GM19467 (cell line): Measurements from ENCODE around the gene CD81.
A peak's percentile ranks its signal among the peaks of the same experiment; 100 is the strongest.

Experiments
- ATAC-seq: cut with Tn5 transposase; IDR thresholded peaks from one replicate; pipeline ENCODE4 v1.9.1; 2021; ENCODE audit warnings: mild to moderate bottlenecking, moderate library complexity; ENCODE audit not compliant: unreplicated experiment

The CD81 gene

GRCh38 chr11:2388431-2389376, 11.6 kb downstream of the CD81 start:
- no peak for ATAC-seq

DNA sequence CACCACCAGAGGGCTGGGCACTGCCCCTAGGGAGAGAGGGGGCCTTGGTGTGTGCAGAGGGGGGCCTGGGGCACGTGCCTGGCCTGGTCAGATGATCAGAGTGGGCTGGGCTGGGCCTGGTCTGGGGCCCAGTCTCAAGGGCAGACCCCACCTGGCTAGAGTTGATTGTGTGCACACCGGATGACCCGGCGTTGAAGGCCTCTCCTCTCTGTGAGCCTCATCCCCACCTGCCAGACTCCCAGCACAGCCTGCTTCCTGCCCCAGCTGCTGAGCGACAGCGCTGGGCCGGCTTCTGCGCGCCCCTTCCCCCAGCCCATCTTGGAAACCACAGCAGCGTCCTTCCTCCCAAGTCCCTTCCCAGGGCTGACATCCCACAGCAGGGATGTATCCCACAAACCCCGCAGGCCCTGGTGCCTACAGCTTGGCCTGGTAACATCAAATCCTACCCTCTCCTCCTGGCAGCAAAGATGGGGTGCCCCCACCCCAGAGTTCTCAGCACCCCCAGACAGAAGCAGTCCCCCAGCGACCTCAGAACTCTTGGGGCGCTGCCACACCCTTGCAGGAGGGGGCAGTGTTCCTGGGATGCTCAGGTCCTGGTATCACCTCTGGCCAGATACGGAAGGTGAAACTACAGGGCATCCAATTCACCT, 12.4 kb downstream of the CD81 start:
- no peak for ATAC-seq

DNA sequence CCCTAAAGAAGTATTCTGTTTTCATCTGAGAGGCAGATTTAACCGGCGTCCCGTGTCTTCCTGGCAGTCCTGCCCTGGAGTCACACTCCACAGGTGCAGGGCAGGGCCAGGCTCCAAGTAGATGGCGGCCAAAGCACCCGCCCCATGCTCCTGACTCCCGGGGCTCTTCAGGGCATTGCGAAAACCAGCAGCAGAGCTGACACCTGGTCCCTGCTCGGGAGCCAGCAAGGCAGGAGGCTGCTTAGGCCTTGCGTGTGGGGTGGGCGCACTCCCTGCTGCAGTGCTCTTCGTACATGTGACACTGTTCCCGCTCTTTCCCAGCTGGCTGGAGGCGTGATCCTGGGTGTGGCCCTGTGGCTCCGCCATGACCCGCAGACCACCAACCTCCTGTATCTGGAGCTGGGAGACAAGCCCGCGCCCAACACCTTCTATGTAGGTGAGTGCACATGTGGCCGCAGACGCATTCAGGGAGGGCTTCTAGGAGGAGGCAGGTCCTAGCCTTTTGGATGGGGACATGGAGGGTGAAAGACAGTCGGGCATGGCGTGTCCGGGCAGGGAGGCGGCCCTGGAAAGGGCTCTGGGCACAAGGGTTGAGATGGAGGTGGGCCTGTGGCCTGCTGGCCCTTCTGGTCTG, 13.1 kb downstream of the CD81 start:
- ATAC-seq: no peak

DNA sequence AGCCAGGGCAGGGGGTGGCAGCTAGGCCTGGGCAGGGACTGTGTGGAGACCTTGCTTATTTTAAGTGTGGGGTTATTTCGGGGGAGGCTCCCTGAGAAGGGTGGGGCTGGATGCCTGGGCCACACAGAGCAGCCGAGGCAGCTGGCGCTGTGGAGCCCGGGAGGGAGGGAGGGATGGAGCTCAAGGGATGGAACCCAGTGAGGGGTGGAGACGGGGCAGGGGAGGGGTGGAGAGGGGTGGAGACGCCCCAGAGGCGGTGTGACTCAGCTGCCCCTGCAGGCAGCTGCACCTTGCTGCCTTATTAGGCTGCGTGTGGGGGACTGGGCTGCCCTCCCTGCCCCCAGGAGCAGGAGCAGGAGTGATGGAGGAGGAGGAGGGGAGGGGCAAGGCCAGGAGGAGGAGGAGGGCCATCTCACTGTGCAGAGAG, 13.6 kb downstream of the CD81 start:
- ATAC-seq: no peak

DNA sequence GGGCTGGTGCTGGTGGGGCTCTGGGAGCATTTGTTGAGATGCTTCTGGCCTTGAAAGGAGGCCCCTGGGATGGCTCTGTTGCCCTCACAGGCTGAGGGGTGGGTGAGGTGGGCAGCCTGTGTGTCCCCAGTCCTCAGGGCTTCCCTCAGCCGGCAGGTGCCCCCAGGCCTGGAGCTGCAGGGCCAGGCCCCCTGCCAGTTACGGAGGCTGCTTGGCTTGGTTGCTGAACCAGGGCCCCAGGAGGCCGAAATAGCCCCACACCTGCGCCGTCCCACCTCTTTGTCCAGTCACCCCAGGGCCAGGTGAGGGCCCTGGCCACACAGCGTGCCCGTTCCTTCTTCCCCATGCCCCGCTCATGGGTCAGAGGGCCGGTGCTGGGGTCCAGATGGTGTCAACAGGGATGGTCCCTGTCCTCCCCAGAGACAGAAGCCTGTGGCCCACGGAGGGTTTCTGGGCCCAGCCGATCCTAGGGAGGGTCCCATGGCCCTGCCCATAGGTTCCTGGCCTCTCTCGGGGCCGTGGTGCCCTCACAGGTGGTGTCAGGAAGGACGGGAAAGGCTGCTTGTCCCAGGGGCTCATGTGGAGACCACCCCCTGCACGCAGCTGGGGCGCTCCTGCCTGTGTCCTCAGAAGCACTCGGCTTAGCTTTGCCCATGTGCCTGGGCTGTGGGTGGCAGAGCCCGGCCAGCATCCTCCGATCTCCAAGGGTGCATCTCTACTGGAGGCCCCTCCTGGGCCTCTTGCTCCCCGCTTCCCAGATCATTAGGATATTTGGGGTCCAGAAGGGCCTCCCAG, 14.3 kb downstream of the CD81 start:
- no peak for ATAC-seq

GRCh38 chr11:2392241-2392959, 15.3 kb downstream of the CD81 start:
- ATAC-seq: no peak

- ATAC-seq: no peak
Measured at GRCh38 chr11:2393111-2393868, 16.2 kb downstream of the CD81 start.

DNA sequence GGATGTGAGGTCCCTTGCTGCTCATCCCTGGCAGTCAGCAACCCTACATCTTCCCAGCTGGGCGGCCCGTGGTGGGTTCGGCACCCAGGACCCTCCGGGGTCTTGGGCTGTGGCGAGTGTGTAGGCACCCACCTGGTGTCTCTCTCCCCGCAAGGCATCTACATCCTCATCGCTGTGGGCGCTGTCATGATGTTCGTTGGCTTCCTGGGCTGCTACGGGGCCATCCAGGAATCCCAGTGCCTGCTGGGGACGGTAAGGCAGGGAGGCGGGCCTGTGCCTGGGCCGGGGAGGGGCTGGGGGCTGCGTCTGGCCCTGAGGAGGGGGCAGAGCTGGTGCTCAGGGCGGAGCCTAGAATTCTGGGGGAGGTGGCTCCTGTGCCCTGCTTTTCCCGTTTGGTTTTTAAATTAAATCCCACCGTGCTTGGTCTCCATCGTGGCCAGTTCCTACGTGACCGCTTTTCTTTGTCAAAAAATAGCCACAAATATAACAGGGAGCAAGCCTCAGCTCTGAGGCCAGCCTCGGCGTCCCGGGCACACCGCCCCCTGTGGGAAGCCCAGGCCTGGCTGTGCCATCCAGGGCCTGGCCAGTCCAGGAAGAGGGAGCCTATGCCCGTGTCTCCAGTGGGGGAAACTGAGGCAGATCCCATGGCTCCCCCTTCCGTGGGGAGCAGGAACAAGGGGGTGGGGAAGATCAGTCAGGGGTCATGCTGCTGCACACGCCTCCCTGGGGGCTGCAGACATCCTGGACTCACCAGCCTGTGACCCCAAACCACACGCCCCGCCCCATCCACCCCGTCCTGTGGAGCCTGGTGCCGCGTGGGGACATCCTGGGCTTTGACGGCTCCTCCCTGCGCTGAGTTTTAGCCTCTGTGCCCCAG, 17.1 kb downstream of the CD81 start:
- ATAC-seq: no peak

DNA sequence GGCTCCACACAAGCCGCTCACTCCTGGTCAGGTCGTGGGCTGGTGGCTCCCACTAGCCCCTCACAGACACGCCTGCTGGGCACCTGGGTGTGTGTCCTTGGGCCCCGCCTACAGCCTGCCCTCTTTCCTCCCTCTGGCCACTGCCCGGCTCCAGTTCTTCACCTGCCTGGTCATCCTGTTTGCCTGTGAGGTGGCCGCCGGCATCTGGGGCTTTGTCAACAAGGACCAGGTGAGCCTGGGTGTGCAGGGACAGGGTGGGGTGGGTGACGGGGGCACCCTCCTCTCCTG, 17.7 kb downstream of the CD81 start:
- ATAC-seq: no peak

- no peak for ATAC-seq
Measured at GRCh38 chr11:2395211-2395730, 18.2 kb downstream of the CD81 start.

GRCh38 chr11:2395856-2396255, 18.7 kb downstream of the CD81 start:
- no peak for ATAC-seq

GRCh38 chr11:2396471-2396870, 19.4 kb downstream of the CD81 start:
- ATAC-seq: no peak

DNA sequence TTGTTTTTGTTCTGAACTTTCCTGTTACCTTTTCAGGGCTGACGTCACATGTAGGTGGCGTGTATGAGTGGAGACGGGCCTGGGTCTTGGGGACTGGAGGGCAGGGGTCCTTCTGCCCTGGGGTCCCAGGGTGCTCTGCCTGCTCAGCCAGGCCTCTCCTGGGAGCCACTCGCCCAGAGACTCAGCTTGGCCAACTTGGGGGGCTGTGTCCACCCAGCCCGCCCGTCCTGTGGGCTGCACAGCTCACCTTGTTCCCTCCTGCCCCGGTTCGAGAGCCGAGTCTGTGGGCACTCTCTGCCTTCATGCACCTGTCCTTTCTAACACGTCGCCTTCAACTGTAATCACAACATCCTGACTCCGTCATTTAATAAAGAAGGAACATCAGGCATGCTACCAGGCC, 19.9 kb downstream of the CD81 start:
- ATAC-seq: no peak

GRCh38 chr11:2398664-2399355, 21.7 kb downstream of the CD81 start:
- ATAC-seq: no peak

DNA sequence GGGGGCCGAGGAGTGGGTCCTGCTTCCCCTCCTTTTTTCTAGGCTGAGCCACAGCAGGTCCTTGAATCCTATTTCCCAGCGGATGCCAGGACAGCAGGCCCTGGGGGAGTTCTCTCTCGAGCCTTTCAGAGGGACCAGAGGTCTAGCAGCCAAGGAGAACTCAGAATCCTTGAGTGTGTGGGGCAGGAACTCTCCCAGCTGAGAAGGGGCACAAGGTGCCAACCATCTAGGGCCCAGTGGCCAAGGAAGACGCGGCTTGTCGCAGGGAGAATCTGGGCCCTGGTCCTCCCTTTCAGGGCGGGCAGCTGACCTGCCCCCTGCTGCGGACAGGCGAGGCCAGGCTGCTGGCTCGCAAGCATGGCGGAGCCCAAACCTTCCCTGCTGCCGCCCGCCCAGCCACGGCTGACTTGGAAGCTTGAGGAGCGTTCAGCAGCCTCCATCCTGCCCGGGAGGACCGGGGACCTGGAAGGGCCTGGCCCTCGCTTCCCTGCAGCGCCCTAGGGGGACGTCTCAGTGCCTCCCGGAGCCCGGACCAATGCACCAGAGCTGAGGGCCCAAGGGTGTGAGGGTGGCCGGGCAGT, 22.5 kb downstream of the CD81 start:
- ATAC-seq: no peak

- ATAC-seq: peak; percentile 71
Measured at GRCh38 chr11:2400069-2400761, 23.1 kb downstream of the CD81 start, which contains the start of gene TSSC4. TSS of gene TSSC4 (plus strand) at chr11:2400750. CDS start at chr11:2402634, 1,884 bp downstream.
